ENCODE measurements around the gene CDHR3. TPM values are rescaled to one million over a fixed set of nuclear protein-coding genes. Genes with fewer than 3 reads are reported as not detected.

Gene CDHR3
- total and polyA plus RNA-seq, 9 of the 15 experiments (the other 6 are each of a cell fraction or from before 2014, with no cell fraction given): 0.03 to 0.66 (median 0.24) TPM; not detected in 1

- no peak for TF ChIP-seq CREBBP (IDR thresholded peaks at IDR 0.05; ENCODE audit: low read depth, low read length)
- TF ChIP-seq, protein P1, sequence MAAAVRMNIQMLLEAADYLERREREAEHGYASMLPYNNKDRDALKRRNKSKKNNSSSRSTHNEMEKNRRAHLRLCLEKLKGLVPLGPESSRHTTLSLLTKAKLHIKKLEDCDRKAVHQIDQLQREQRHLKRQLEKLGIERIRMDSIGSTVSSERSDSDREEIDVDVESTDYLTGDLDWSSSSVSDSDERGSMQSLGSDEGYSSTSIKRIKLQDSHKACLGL (CRISPR knock-in tag; IDR thresholded peaks at IDR 0.05; ENCODE audit: borderline replicate concordance, poor library complexity, severe bottlenecking): no peak
- TF ChIP-seq CTCF (IDR thresholded peaks at IDR 0.05 in 2 of 3, conservative IDR thresholded peaks at IDR 0.05 in 1 of 3; ENCODE audit: insufficient read depth in 2 of 3, low read depth in 1 of 3, low read length in 3 of 3): 0 out of 6 replicates have a peak, but pooled peaks of 1 of the 3 experiments have one; percentile 13
- no peak for TF ChIP-seq ARHGAP35 (IDR thresholded peaks at IDR 0.05; ENCODE audit: partially characterized antibody)
- no peak for TF ChIP-seq ATF2 (CRISPR knock-in tag; IDR thresholded peaks at IDR 0.05)
- TF ChIP-seq RFX7 (CRISPR knock-in tag; IDR thresholded peaks at IDR 0.05): no peak
- no peak for TF ChIP-seq C11orf30 (IDR thresholded peaks at IDR 0.05; ENCODE audit: low read depth)
- TF ChIP-seq NCOR1 (IDR thresholded peaks at IDR 0.05): no peak
- peak; percentile 82 for TF ChIP-seq ZBTB33 (CRISPR knock-in tag; IDR thresholded peaks at IDR 0.05)
- no peak for TF ChIP-seq SIRT6 (IDR thresholded peaks at IDR 0.05; ENCODE audit: low read depth, low read length)
- TF ChIP-seq CTBP1 (IDR thresholded peaks at IDR 0.05; ENCODE audit: borderline replicate concordance): peak; percentile 70; the same call in 1 of the 2 replicates
- TF ChIP-seq CHD4 (IDR thresholded peaks at IDR 0.05; ENCODE audit: insufficient read depth, insufficient replicate concordance, low read depth, low read length, poor library complexity, severe bottlenecking): no peak
- TF ChIP-seq PTRF (tag; IDR thresholded peaks at IDR 0.05): no peak
- no peak for TF ChIP-seq ZNF124 (CRISPR knock-in tag; IDR thresholded peaks at IDR 0.05)
- no peak for TF ChIP-seq MYBL2 (IDR thresholded peaks at IDR 0.05; ENCODE audit: low read depth)
- TF ChIP-seq MYBL2 (CRISPR knock-in tag; IDR thresholded peaks at IDR 0.05; ENCODE audit: borderline replicate concordance): no peak
- TF ChIP-seq ATF3 (IDR thresholded peaks at IDR 0.05): peak; percentile 85
- TF ChIP-seq ATF3 (CRISPR knock-in tag; conservative IDR thresholded peaks at IDR 0.05): no peak
- TF ChIP-seq ZNF263 (CRISPR knock-in tag; IDR thresholded peaks at IDR 0.05; ENCODE audit: borderline replicate concordance): peak; percentile 9; the same call in 1 of the 2 replicates
Measured at GRCh38 chr7:106064771-106065574, 101.9 kb downstream of the CDHR3 start (continued).

All from K562 (cell line).